GM19455 (cell line): Measurements from ENCODE around the gene NKG7.

Experiments used
- ATAC-seq: cut with Tn5 transposase; IDR thresholded peaks from one replicate; pipeline ENCODE4 v1.9.1; 2021; ENCODE audit not compliant: unreplicated experiment

NKG7 gene

DNA sequence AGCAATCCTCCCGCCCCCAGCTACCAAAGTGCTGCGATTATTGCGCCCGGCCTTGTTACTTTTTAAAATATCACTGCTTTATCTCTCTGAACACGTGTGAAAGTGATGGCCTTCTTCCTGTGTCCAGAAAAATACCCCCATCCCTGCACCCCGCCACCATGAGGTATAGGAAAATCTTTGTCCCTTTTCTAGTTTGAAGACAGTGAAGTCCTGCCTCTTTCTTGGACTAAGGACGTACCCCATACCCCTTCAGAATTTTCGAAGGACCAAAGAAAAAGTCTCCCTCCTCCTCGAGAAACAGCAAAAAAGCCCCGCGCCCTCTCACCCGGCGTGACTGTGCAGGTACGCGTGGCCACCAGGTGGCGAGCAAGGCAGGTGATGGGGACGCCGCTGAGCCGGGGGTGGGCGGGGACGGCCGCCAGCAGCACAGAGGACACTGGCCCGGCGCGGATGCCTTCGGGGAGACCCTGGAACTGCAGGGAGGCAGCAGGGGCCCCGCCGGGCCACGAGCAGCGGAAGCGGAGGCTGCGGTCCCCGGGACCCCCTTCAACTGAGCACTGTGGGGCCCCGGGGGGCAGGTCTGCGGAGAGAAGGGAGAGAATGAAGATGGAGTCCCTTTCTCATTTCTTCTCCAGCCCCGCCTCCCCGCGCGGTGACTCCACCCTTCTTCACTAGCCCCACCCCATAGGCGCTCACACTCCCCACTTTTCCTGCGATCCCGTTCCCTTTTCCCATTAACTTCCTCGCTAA lies 33.7 kb downstream of the NKG7 start:
- ATAC-seq, result peak; percentile 54

DNA sequence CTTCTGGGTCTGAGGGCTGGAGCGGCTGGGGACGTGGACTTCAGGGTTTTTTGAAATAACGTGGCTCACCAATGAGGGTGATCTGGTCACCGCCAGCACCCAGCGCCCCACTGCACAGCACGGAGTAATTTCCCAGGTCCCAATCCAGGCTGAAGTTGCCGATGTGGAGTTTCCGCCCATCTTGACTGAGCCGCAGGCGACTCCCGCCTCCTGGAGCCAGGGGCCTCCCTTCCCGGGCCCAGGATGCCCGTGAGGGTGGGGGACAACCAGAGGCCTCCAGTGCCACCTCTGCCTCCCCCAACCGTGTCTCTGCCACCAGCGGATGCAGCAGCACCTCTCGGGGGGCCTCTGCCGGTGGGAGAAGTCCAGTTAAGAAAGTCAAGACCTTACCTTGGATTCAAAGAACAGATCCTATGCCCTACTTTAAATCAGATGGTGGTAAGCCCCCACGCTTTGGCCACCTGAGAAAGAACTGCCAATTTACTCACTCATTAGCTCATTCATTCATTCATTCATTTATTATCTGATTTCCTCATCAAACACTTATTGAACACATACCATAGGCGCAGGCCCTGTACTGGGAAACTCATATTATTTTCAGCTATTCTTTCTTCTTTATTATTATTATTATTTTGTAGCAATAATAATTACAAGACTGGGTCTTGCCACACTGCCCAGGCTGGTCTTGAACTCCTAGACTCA lies 34.4 kb downstream of the NKG7 start:
- ATAC-seq, result no peak

DNA sequence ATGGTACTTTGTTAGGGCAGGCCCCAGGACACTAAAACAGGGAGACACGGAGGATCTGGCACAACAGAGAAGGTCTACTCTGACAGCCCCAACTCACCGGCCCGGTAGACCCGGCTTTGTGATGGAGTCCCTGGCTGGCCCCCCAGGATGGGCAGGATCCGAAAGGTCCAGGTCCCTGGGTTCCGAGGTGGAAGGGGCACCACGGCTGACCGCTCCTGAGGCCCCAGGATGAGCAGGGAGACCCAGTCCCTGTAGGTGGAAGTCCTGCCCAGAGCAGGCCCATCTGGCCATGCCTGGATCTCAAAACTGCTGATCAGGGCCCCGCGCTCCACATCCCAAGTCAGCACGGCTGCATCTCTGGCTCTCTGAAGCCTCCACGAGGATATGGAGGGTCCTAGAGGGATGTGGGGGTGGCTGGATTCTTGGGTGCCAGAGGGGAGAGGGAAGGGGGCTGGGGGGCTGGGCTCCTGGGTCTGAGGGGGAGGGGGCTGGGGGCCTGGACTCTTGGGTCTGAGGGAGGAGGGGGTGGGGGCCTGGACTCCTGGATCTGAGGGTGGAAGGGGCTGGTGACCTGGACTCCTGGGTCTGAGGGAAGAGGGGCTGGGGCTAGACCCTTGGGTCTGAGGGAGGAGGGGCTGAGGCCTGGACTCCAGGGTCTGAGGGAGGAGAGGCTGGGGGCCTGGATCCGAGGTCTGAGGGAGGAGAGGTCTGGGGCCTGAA lies 35.2 kb downstream of the NKG7 start:
- no peak for ATAC-seq

DNA sequence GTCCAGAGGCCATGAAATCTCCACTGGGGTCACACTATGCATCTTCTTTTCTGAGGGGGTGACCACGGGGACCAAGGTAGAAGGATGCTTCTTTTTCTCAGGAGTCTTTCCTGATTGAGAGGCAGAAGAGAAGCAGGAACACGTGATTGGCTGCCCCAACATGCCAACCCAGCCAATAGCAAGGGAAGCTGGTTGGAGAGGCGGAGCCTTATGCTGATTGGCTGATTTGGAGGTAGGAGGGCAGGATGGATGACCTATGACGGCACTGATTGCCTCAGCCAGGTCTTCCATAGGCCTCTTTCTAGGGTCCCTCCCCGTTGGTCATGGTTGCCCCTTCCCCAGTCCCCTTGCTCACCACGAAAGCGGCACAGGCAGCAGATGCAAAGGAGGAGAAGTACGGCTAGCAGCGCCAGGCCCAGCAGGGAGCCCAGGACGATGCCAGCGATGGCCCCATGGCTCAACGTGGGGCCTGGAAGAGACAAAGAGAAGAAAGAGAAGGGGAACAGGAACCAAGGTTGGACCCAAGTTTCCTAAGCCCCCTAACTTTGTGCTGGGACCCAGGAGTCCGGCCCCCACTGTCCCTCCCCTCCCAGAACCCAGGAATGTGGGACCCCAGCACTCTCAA lies 38.5 kb downstream of the NKG7 start:
- no peak for ATAC-seq

DNA sequence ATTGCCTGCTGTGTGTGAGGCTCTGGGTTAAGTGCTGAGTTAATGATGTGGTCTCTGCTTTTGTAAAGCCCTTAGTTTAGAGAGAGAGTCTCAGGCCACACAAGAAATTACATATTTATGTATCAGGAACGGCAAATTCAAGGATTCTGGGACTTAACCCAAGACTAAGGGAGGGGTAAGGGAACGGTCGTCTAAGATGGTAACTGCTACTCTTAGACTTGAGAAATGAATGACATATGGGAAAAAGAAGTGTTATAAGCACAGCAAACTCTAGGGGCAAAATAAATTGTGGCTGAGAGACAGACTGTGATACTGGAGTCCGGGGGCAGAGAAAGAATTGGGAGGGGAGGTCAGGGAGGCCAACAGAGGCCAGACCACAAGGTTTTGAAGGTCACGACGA lies 40.7 kb downstream of the NKG7 start:
- no peak for ATAC-seq

DNA sequence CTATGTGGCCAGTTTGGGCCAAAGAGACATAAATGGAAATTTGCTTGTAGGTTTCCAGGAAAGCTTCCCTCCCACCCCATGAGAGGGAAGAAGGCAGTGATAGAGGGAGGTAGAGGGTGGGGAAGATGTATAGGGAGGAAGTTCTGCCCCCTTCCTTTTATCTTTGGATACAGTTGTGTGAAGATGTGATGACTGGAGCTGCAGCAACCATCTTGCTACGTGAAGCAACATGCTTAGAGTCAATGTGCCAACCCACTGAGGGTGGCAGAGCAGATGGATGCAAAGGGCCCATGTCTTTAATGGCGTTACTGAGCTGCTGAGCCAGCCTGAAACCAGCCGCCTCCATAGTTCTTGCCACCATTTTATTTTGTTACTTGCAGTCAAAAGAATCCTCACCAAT lies 41.3 kb downstream of the NKG7 start:
- ATAC-seq, result no peak

DNA sequence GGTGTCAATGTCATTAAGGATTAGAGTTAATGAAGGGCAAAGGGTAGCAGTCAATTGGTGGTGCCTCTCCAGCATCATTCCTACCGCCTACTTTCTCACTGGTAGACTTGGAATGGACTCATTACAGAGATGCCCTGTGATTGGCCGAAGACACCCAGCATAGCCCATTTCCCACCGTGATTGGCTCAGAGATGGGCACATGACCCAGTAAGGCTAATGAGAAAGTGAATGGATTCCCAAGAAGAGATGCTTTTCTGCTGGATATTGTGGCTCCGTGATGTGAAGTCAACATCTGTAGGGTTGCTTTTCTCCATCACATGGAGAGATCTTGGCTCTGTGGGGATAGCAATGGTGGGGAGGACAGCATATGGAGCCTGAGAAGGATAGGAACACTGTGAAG lies 42.1 kb downstream of the NKG7 start:
- ATAC-seq, result no peak

DNA sequence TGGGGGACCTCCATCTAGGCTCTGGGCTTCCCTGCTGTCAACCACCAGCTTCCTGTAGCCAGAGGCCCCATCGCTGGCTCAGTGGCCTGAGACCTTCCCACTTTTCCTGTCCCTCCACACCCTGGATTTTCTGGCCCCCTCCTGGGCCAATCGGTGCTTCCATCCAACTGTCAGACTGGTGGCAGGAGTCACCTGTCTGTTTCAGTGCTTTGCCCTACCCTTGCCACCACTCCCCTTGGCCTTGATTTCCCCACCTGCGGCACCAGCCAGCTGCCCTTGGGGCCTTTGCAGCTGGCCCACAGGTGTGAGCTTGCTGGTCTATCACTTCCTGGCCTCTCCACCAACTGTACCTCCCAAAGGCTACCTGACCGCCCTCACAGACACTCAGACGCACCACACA lies 43.0 kb downstream of the NKG7 start:
- ATAC-seq, result no peak

DNA sequence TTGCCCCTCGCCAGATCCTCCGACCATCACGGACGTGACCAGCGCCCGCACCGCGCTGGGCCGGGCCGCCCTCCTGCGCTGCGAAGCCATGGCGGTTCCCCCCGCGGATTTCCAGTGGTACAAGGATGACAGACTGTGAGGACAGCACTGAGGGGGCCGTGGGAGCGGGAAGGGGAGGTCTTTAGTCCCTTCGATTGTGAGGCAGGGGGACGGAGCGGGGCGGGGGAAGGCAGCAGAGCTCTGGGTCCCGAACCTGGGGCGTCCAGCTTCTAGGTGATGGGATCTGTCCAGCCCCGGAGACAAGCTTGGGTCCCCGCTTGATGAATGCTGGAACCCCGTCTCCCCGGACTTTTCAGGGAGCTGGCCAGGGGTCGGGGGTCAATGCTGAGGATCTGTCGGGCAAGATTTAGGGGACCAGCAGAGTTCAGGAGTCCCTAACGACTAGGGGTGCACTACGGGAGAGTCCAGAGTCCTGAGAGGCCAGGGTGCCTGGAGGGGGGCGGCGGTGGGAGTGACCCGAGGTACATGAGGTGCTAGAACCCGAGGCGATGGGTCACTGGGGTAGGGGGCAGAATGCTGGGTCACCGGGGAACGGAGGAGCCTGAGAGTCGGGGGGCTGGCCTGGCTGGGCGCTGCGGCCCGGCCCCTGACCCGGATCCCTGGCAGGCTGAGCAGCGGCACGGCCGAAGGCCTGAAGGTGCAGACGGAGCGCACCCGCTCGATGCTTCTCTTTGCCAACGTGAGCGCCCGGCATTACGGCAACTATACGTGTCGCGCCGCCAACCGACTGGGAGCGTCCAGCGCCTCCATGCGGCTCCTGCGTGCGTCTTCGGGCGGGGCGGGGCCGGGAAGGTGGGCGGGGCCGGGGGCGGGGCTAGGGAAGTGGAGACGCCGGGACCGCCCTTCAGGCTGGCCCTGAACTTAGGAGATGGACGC lies 45.1 kb downstream of the NKG7 start:
- no peak for ATAC-seq

DNA sequence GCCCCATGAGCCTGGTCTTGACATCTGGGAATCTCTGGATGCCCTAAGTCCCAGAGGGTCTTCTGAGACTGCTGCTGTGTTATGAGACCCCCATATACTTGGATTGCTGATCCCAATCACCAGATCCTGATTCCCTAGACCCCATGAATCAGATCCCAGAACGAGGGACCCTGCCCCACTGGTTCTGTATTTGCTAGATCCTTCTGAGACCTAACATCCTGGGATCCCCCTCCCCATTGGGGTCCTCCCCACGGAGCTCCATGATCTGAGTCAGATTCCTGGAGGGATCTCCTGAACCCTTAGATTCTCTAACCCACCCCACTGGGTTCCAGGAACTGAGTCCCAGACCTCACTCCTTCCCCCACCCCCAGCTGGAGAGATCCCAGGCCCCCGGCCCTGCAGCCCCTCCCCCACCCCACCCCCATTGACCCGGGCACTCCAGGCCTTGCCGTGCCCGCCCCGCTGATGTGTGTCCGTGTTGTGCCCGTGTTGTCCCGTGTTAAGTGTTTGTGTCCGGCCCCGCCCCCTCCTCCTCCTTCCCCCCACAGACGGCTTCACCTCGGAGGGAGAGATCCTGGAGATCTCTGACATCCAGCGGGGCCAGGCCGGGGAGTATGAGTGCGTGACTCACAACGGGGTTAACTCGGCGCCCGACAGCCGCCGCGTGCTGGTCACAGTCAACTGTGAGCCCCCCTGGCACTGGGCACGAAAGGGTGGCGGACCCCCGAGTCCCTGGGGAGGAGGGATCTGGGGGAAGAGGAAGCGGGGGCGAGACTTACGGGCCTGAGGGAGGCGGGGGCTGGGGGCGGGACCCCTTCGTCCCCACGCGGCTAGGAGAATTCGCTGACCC lies 46.0 kb downstream of the NKG7 start:
- no peak for ATAC-seq

DNA sequence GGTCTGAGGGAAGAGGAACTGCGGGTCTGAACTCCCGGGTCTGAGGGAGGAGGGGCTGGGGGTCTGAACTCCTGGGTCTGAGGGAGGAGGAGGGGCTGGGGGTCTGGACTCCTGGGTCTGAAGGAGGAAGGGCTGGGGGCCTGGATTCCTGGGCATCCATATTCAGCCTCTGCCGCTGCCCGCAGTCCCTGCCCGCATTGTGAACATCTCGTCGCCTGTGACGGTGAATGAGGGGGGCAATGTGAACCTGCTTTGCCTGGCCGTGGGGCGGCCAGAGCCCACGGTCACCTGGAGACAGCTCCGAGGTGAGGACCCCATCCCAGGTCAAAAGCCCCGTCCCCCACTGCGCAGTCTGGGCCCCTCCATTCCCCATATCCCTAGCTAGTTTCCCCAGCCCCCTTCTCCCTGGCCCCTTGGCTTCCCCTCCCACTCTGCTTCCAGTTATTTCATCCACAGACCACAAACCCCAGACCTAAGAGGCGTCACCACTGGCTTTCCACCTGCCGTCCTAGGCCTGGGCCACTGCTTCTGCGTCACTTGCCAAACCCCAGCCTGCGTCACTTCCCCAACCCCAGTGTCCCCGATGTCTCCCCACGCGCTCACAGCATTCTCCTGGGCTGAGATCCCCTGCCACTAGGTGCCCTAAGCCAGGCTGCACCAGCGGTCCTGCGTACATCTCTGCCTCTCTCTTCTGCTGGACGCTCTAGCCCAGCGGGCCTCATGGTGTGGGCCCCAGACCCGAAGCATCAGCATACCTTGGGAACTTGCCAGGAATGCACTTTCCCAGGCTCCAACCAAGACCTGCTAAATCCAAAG lies 47.1 kb downstream of the NKG7 start:
- no peak for ATAC-seq

DNA sequence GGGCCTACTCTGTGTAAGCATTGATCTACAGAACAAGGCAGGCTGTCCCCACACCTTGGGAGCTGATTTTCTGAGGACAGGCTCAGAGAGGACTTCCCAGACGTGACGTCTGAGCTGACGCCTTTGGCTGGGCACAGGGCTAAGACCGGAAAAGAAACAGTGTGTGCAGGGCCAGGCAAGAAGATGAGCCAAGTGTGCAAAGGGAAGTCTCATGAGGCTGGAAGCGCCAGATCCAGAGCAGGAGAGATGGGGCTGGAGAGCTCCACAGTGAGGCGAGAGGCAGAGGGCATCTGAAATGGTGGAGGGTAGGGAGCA lies 48.3 kb downstream of the NKG7 start:
- no peak for ATAC-seq

DNA sequence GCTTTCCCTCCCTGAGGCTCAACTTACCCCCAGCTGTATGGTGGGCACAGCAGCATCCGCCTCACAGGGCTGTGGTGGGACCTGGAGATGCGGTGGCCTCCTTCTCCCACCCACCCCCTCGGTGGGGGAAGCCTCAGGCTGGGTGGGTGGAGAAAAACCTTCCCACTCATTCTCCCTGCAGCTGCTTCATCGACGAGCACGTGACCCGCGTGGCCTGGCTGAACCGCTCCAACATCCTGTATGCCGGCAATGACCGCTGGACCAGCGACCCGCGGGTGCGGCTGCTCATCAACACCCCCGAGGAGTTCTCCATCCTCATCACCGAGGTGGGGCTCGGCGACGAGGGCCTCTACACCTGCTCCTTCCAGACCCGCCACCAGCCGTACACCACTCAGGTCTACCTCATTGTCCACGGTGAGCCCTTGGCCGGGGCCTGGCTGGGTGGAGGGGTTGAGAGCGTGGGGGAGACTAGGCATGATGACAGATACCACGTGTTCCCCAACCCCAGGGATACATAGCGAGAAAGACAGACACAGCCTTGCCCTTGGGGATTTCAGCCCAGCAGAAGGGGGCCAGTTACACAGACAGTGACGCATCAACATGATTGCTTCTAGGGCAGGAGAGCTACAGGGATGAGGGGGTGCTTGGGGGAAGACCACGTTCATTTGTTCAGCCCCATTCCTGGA lies 48.8 kb downstream of the NKG7 start:
- ATAC-seq, result no peak

DNA sequence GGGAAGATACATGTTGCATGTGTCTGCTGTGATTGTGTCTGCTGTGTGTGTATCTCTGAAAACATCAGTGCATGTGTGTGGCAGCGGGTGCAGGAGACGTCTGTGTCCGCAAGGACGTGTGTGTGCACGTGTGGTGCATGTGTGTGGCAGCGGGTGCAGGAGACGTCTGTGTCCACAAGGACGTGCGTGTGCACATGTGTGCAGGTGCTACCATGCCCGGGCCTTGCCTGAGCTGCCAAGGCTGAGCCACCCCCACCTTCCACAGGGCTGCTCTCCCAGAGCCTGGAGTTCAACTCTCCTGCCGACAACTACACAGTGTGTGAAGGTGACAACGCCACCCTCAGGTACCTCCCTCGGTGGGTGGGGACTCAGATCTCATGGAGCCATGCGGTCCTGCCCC lies 50.7 kb downstream of the NKG7 start:
- no peak for ATAC-seq
